Activated CD4-positive, alpha-beta memory T cell treated with anti-CD3 and anti-CD28 coated beads for 36 hours (primary cell): ENCODE data around the gene UQCR11. TPM values are rescaled to one million over a fixed set of nuclear protein-coding genes. Genes with fewer than 3 reads are reported as not detected.
A peak's percentile ranks its signal among the peaks of the same experiment; 100 is the strongest.

Experiments used
- CTCF ChIA-PET: fragments of 350-600 bp; sonication (Branson Sonifier 250); formaldehyde crosslinking; loops from one replicate; lab custom pipeline; 2021; ENCODE audit warnings: antibody characterized with exemption, inconsistent platforms; lab: Charles Lee
- POLR2A ChIA-PET: fragments of 350-600 bp; sonication (Branson Sonifier 250); formaldehyde crosslinking; loops from one replicate; lab custom pipeline; 2021; ENCODE audit warnings: antibody characterized with exemption; lab: Charles Lee
- DNase-seq: peaks from one replicate; pipeline ENCODE4 v3.0.0-alpha.2; 2020
- H3K27ac Mint-ChIP-seq: one replicate; pipeline ENCODE4 v1.8.0; 2021; ENCODE audit warnings: mixed read lengths
- H3K27me3 Mint-ChIP-seq: one replicate; pipeline ENCODE4 v1.8.0; 2021; ENCODE audit warnings: mixed read lengths
- H3K36me3 Mint-ChIP-seq: one replicate; pipeline ENCODE4 v1.8.0; 2021; ENCODE audit warnings: mixed read lengths
- H3K4me1 Mint-ChIP-seq: one replicate; pipeline ENCODE4 v1.8.0; 2021; ENCODE audit warnings: low read depth, mixed read lengths
- H3K4me3 Mint-ChIP-seq: one replicate; pipeline ENCODE4 v1.8.0; 2021; ENCODE audit warnings: mild to moderate bottlenecking, mixed read lengths
- H3K9me3 Mint-ChIP-seq: one replicate; pipeline ENCODE4 v1.8.0; 2021; ENCODE audit warnings: mixed read lengths
- intact Hi-C: fragments of 100-400 bp; cut with micrococcal nuclease; formaldehyde crosslinking; loops from one replicate; pipeline ENCODE4 v1.15.1; 2023
- total RNA-seq, 2 experiments: library from RNA; stranded (reverse); gene quantifications; one replicate each; pipeline ENCODE4 v1.2.3, GENCODE V29; 2021

UQCR11 gene
- total RNA-seq, 2 experiments from 2014 or later, result 266 to 277 TPM

- Mint-ChIP-seq H3K36me3 (peaks cover 21% of the 10 kb centered on the region), H3K9me3 (no peaks in the 10 kb centered on the region), H3K4me3 (peak within 1 kb of the TSS; percentile 86), H3K27ac (peak within 1 kb of the TSS; percentile 84), H3K27me3 (no peaks in the 10 kb centered on the region), H3K4me1 (peaks cover 16% of the 10 kb centered on the region)
- CTCF ChIA-PET, result interaction anchor here (0.7 to 2.0 kb wide), 8 partner anchors 13 to 245 kb away, joined by 3 to 10 read pairs (median 4); partner anchors contain the start of gene UQCR11
- peak; percentile 90 for DNase-seq
- POLR2A ChIA-PET, result interaction anchor here (0.7 to 2.4 kb wide), 12 partner anchors 8 to 263 kb away, joined by 3 to 10 read pairs (median 4); partner anchors contain the start of genes TCF3 and UQCR11
- intact Hi-C loops, result loop anchor here (1.0 to 5.0 kb wide), 2 partner anchors 12 to 59 kb away; partner anchors contain the start of genes TCF3 and UQCR11
Observed at GRCh38 chr19:1592755-1593500, 12.3 kb downstream of the UQCR11 start, which contains the start of gene MBD3. MBD3 (minus strand) TSS chr19:1592865; CDS start chr19:1592631, 234 bp downstream.

- Mint-ChIP-seq H3K4me3 (peak overlapping the region; percentile 86), H3K27ac (peak overlapping the region; percentile 84), H3K9me3 (no peaks in the 10 kb centered on the region), H3K4me1 (peaks cover 18% of the 10 kb centered on the region), H3K36me3 (peaks cover 15% of the 10 kb centered on the region), H3K27me3 (no peaks in the 10 kb centered on the region)
- POLR2A ChIA-PET, result interaction anchor here (0.7 to 2.4 kb wide), 8 partner anchors 10 to 264 kb away, joined by 3 to 10 read pairs (median 4); partner anchors contain the start of genes TCF3 and UQCR11
- CTCF ChIA-PET, result interaction anchor here (1.3 to 2.0 kb wide), 5 partner anchors 13 to 246 kb away, joined by 3 to 10 read pairs (median 7); partner anchors contain the start of gene UQCR11
- intact Hi-C loops, result loop anchor here (1.0 to 5.0 kb wide), 2 partner anchors 13 to 60 kb away; partner anchors contain the start of genes TCF3 and UQCR11
- peak; percentile 88 for DNase-seq
Observed at GRCh38 chr19:1592024-1592754, 13.1 kb downstream of the UQCR11 start.

- DNase-seq, result no peak
- Mint-ChIP-seq H3K4me1 (peaks cover 18% of the 10 kb centered on the region), H3K36me3 (peaks cover 14% of the 10 kb centered on the region), H3K4me3 (peak overlapping the region; percentile 86), H3K9me3 (no peaks in the 10 kb centered on the region), H3K27me3 (no peaks in the 10 kb centered on the region), H3K27ac (peak overlapping the region; percentile 84)
- ChIA-PET CTCF (interaction anchor here (1.0 to 1.5 kb wide), 7 partner anchors 10 to 146 kb away, joined by 3 to 6 read pairs (median 4); no protein-coding TSS in a partner anchor), POLR2A (interaction anchor here (0.6 to 2.4 kb wide), 5 partner anchors 10 to 61 kb away, joined by 3 to 10 read pairs (median 4); partner anchors contain the start of genes TCF3 and UQCR11)
- intact Hi-C loops, result loop anchor here (1.0 to 5.0 kb wide), 2 partner anchors 14 to 61 kb away; partner anchors contain the start of genes TCF3 and UQCR11
Observed at GRCh38 chr19:1591421-1592023, 13.7 kb downstream of the UQCR11 start.

- intact Hi-C loops, result loop anchor here (5.0 kb wide), 1 partner anchor 61 kb away; the partner anchor contains the start of gene TCF3
- DNase-seq, result peak; percentile 49
- H3K27me3 Mint-ChIP-seq, result no peaks in the 10 kb centered on the region
- POLR2A ChIA-PET, result interaction anchor here (0.6 to 2.4 kb wide), 5 partner anchors 9 to 221 kb away, joined by 3 to 7 read pairs (median 3); partner anchors contain the start of gene TCF3
- H3K27ac Mint-ChIP-seq, result peak overlapping the region; percentile 84
- peaks cover 18% of the 10 kb centered on the region for H3K4me1 Mint-ChIP-seq
- peaks cover 17% of the 10 kb centered on the region for H3K36me3 Mint-ChIP-seq
- H3K9me3 Mint-ChIP-seq, result no peaks in the 10 kb centered on the region
- peak overlapping the region; percentile 86 for H3K4me3 Mint-ChIP-seq
- CTCF ChIA-PET, result interaction anchor here (0.6 to 1.5 kb wide), 10 partner anchors 11 to 575 kb away, joined by 3 to 6 read pairs (median 4); no protein-coding TSS in a partner anchor
Observed at GRCh38 chr19:1590641-1591397, 14.4 kb downstream of the UQCR11 start.

- DNase-seq, result no peak
- no peak overlapping the region for H3K27ac Mint-ChIP-seq
- H3K4me3 Mint-ChIP-seq, result no peak overlapping the region
- intact Hi-C loops, result no loop called here
- no peaks in the 10 kb centered on the region for H3K9me3 Mint-ChIP-seq
- peaks cover 23% of the 10 kb centered on the region for H3K36me3 Mint-ChIP-seq
- peaks cover 16% of the 10 kb centered on the region for H3K4me1 Mint-ChIP-seq
- ChIA-PET POLR2A (no interaction called here), CTCF (interaction anchor here (1.5 kb wide), 1 partner anchor 42 kb away, joined by 7 read pairs; no protein-coding TSS in a partner anchor)
- H3K27me3 Mint-ChIP-seq, result no peaks in the 10 kb centered on the region
Observed at GRCh38 chr19:1587872-1588271, 17.4 kb downstream of the UQCR11 start.

- DNase-seq, result no peak
- Mint-ChIP-seq H3K4me3 (no peak overlapping the region), H3K4me1 (peaks cover 6% of the 10 kb centered on the region), H3K9me3 (no peaks in the 10 kb centered on the region), H3K27me3 (no peaks in the 10 kb centered on the region), H3K36me3 (peaks cover 20% of the 10 kb centered on the region), H3K27ac (no peak overlapping the region)
- POLR2A ChIA-PET, result no interaction called here
- CTCF ChIA-PET, result no interaction called here
- intact Hi-C loops, result no loop called here
Observed at GRCh38 chr19:1585243-1585580, 20.1 kb downstream of the UQCR11 start.

- peaks cover 4% of the 10 kb centered on the region for H3K4me1 Mint-ChIP-seq
- CTCF ChIA-PET, result interaction anchor here (1.8 kb wide), 1 partner anchor 38 kb away, joined by 5 read pairs; no protein-coding TSS in a partner anchor
- no peak overlapping the region for H3K27ac Mint-ChIP-seq
- POLR2A ChIA-PET, result no interaction called here
- no peaks in the 10 kb centered on the region for H3K9me3 Mint-ChIP-seq
- H3K36me3 Mint-ChIP-seq, result peaks cover 23% of the 10 kb centered on the region
- intact Hi-C loops, result no loop called here
- no peaks in the 10 kb centered on the region for H3K27me3 Mint-ChIP-seq
- H3K4me3 Mint-ChIP-seq, result no peak overlapping the region
- no peak for DNase-seq
Observed at GRCh38 chr19:1584500-1585242, 20.6 kb downstream of the UQCR11 start.

GRCh38 chr19:1582201-1582600 is 23.1 kb downstream of the UQCR11 start:
- DNase-seq, result no peak
- Mint-ChIP-seq H3K4me3 (no peak overlapping the region), H3K27ac (no peak overlapping the region), H3K9me3 (no peaks in the 10 kb centered on the region), H3K4me1 (no peaks in the 10 kb centered on the region), H3K27me3 (no peaks in the 10 kb centered on the region), H3K36me3 (peaks cover 25% of the 10 kb centered on the region)
- ChIA-PET CTCF (interaction anchor here (0.6 kb wide), 1 partner anchor 1959 kb away, joined by 3 read pairs; no protein-coding TSS in a partner anchor), POLR2A (interaction anchor here (1.4 kb wide), 1 partner anchor 9 kb away, joined by 3 read pairs; no protein-coding TSS in a partner anchor)
- intact Hi-C loops, result no loop called here

GRCh38 chr19:1580957-1581356 is 24.3 kb downstream of the UQCR11 start:
- H3K27me3 Mint-ChIP-seq, result no peaks in the 10 kb centered on the region
- H3K4me3 Mint-ChIP-seq, result no peak overlapping the region
- intact Hi-C loops, result no loop called here
- POLR2A ChIA-PET, result interaction anchor here (1.4 kb wide), 1 partner anchor 10 kb away, joined by 3 read pairs; no protein-coding TSS in a partner anchor
- peaks cover 21% of the 10 kb centered on the region for H3K36me3 Mint-ChIP-seq
- no peaks in the 10 kb centered on the region for H3K9me3 Mint-ChIP-seq
- H3K4me1 Mint-ChIP-seq, result no peaks in the 10 kb centered on the region
- CTCF ChIA-PET, result no interaction called here
- no peak overlapping the region for H3K27ac Mint-ChIP-seq
- no peak for DNase-seq

- intact Hi-C loops, result no loop called here
- ChIA-PET POLR2A (no interaction called here), CTCF (no interaction called here)
- H3K9me3 Mint-ChIP-seq, result no peaks in the 10 kb centered on the region
- H3K4me3 Mint-ChIP-seq, result no peak overlapping the region
- H3K27me3 Mint-ChIP-seq, result no peaks in the 10 kb centered on the region
- H3K36me3 Mint-ChIP-seq, result peaks cover 21% of the 10 kb centered on the region
- no peak overlapping the region for H3K27ac Mint-ChIP-seq
- no peaks in the 10 kb centered on the region for H3K4me1 Mint-ChIP-seq
- no peak for DNase-seq
Observed at GRCh38 chr19:1580382-1580781, 24.9 kb downstream of the UQCR11 start.
